Sigmoid colon (tissue), 7 donors: ENCODE measurements around the gene MTF1. TPM values are rescaled to one million over a fixed set of nuclear protein-coding genes. Genes with fewer than 3 reads are reported as not detected.

Source experiments
- DNase-seq: peaks from one replicate; pipeline ENCODE4 v3.0.0-alpha.2; 2019
- H3K27ac ChIP-seq, 4 donors: fragments of 200-600 bp; sonication (generic); one replicate each; pipeline ENCODE4 v1.5.1; 2016 to 2019; ENCODE audit warnings: mild to moderate bottlenecking in 1 of 4
- H3K27me3 ChIP-seq, 3 donors: fragments of 200-600 bp; sonication (generic); one replicate each; pipeline ENCODE4 v1.5.1; 2019; ENCODE audit warnings: mild to moderate bottlenecking in 1 of 3
- H3K36me3 ChIP-seq, 4 donors: fragments of 200-600 bp; sonication (generic); one replicate each; pipeline ENCODE4 v1.5.1; 2016 to 2019
- H3K4me1 ChIP-seq, 4 donors: fragments of 200-600 bp; sonication (generic); one replicate each; pipeline ENCODE4 v1.5.1; 2017 to 2019
- H3K4me3 ChIP-seq, 4 donors: fragments of 200-600 bp; sonication (generic); one replicate each; pipeline ENCODE4 v1.5.1; 2017 to 2019; ENCODE audit warnings: mild to moderate bottlenecking in 2 of 4, moderate library complexity in 1 of 4
- H3K9me3 ChIP-seq, 4 donors: fragments of 200-600 bp in 3 of 4; sonication (generic) in 3 of 4; one replicate each; pipeline versions ENCODE4 v1.5.1 to v1.6.1; 2013 to 2019
- CTCF ChIP-seq, 4 experiments: fragments of 450-650 bp in 3 of 4; fragments of 200-600 bp in 1 of 4; IDR thresholded peaks; one replicate each; pipeline ENCODE4 v1.5.1; 2016 to 2019; ENCODE audit warnings: antibody characterized with exemption in 4 of 4, mild to moderate bottlenecking in 3 of 4, moderate library complexity in 2 of 4
- EP300 ChIP-seq, 4 donors: sonication (generic); formaldehyde crosslinking; IDR thresholded peaks; one replicate each; pipeline ENCODE4 v1.6.1; 2017; ENCODE audit warnings: antibody characterized with exemption in 4 of 4
- POLR2A ChIP-seq, 2 donors: fragments of 450-650 bp; IDR thresholded peaks; one replicate each; pipeline ENCODE4 v1.6.1; 2016; ENCODE audit warnings: antibody characterized with exemption in 2 of 2, mild to moderate bottlenecking in 2 of 2, moderate library complexity in 2 of 2
- POLR2AphosphoS5 ChIP-seq, 4 donors: sonication (generic); formaldehyde crosslinking; IDR thresholded peaks; one replicate each; pipeline ENCODE4 v1.6.1; 2017; ENCODE audit warnings: antibody characterized with exemption in 4 of 4
- WGBS, 2 donors: extraction: QIAGEN DNeasy Blood & Tissue Kit; methylation state at CpG; one replicate each; pipeline ENCODE4 v1.1.7; 2013; 5-methylcytosine and 5-hydroxymethylcytosine counted together
- intact Hi-C: fragments of 100-400 bp; cut with DNase I; formaldehyde crosslinking; loops from one replicate; pipeline ENCODE4 v1.15.1; 2023
- polyA plus RNA-seq, 3 donors: library from polyadenylated mRNA; stranded (reverse); fragments of 200-250 nt; gene quantifications; one replicate each; pipeline ENCODE4 v1.2.3, GENCODE V29; 2013
- total RNA-seq, 4 donors: library from RNA; depleted of rRNA; stranded (reverse); fragments of >200 nt; gene quantifications; one replicate each; pipeline ENCODE4 v1.1.0, GENCODE V29; 2016
- donor health status: healthy with polysubstance abuse.
- donor health status: Bipolar disorder and iron deficiency.
- donor health status: healthy.

The MTF1 gene
- total and polyA plus RNA-seq, 7 donors = 2.4 to 8.6 (median 4.4) TPM

GRCh38 chr1:37808369-37809319, 50.7 kb downstream of the MTF1 start:
- Histone ChIP-seq H3K27ac (peak overlapping the region; percentile 91 to 98 (median 97)), H3K36me3 (peaks cover 13 to 32% (median 24%) of the 10 kb centered on the region in 4 donors), H3K27me3 (no peaks in the 10 kb centered on the region), H3K4me1 (peaks cover 0 to 34% (median 25%) of the 10 kb centered on the region in 4 donors), H3K4me3 (peak overlapping the region; percentile 77 to 90 (median 86)), H3K9me3 (no peaks in the 10 kb centered on the region)
- peak in 3 of 4 donors; percentile 27 to 61 (median 29) for TF ChIP-seq POLR2AphosphoS5 (IDR thresholded peaks at IDR 0.05)
- no peak for TF ChIP-seq POLR2A (IDR thresholded peaks at IDR 0.05)
- TF ChIP-seq EP300 (IDR thresholded peaks at IDR 0.05) = peak in 1 of 4 donors; percentile 2
- no peak for TF ChIP-seq CTCF (IDR thresholded peaks at IDR 0.05)
- intact Hi-C loops = loop anchor here (1.0 to 10.0 kb wide), 4 partner anchors 50 to 236 kb away; partner anchors contain the start of genes CDCA8, INPP5B, MTF1 and POU3F1
- WGBS, 2 donors = 1 to 6% methylated on average over 54 of the region's 54 CpGs
- peak; percentile 86 for DNase-seq

GRCh38 chr1:37807555-37808368, 51.6 kb downstream of the MTF1 start, which contains the start of the genes C1orf122 and YRDC:
Gene C1orf122 (plus strand): TSS chr1:37807790. CDS start chr1:37808405, 615 bp downstream.
Gene YRDC (minus strand): TSS chr1:37808208. CDS start chr1:37808180, 28 bp downstream.
- peak within 1 kb of the TSS; percentile 77 to 90 (median 86) for H3K4me3 ChIP-seq
- 0 to 1% methylated on average over 95 of the region's 95 CpGs for WGBS, 2 donors
- H3K36me3 ChIP-seq = peaks cover 13 to 41% (median 32%) of the 10 kb centered on the region in 4 donors
- intact Hi-C loops = loop anchor here (1.0 to 10.0 kb wide), 4 partner anchors 51 to 237 kb away; partner anchors contain the start of genes CDCA8, INPP5B, MTF1 and POU3F1
- peak within 1 kb of the TSS; percentile 91 to 98 (median 97) for H3K27ac ChIP-seq
- TF ChIP-seq POLR2AphosphoS5 (IDR thresholded peaks at IDR 0.05) (peak; percentile 93 to 98 (median 96)), EP300 (IDR thresholded peaks at IDR 0.05) (no peak), POLR2A (IDR thresholded peaks at IDR 0.05) (peak; percentile 60 to 73)
- H3K9me3 ChIP-seq = no peaks in the 10 kb centered on the region
- no peaks in the 10 kb centered on the region for H3K27me3 ChIP-seq
- peaks cover 0 to 34% (median 25%) of the 10 kb centered on the region in 4 donors for H3K4me1 ChIP-seq
- peak; percentile 97 for DNase-seq

GRCh38 chr1:37807220-37807554, 52.2 kb downstream of the MTF1 start:
- Histone ChIP-seq H3K27me3 (no peaks in the 10 kb centered on the region), H3K27ac (peak overlapping the region; percentile 91 to 98 (median 97)), H3K9me3 (no peaks in the 10 kb centered on the region), H3K36me3 (peaks cover 13 to 47% (median 37%) of the 10 kb centered on the region in 4 donors), H3K4me3 (peak overlapping the region; percentile 77 to 90 (median 86)), H3K4me1 (peaks cover 0 to 34% (median 25%) of the 10 kb centered on the region in 4 donors)
- DNase-seq = no peak
- intact Hi-C loops = loop anchor here (10.0 kb wide), 2 partner anchors 138 to 238 kb away; partner anchors contain the start of genes INPP5B and POU3F1
- no peak for TF ChIP-seq POLR2A (IDR thresholded peaks at IDR 0.05)
- no peak for TF ChIP-seq EP300 (IDR thresholded peaks at IDR 0.05)
- TF ChIP-seq POLR2AphosphoS5 (IDR thresholded peaks at IDR 0.05) = no peak
- no peak for TF ChIP-seq CTCF (IDR thresholded peaks at IDR 0.05)
- WGBS, 2 donors = 4 to 15% methylated on average over 9 of the region's 9 CpGs

- TF ChIP-seq CTCF (IDR thresholded peaks at IDR 0.05) = no peak
- no peak for TF ChIP-seq POLR2A (IDR thresholded peaks at IDR 0.05)
- no peak for TF ChIP-seq EP300 (IDR thresholded peaks at IDR 0.05)
- TF ChIP-seq POLR2AphosphoS5 (IDR thresholded peaks at IDR 0.05) = no peak
- intact Hi-C loops = loop anchor here (10.0 kb wide), 2 partner anchors 142 to 242 kb away; partner anchors contain the start of genes INPP5B and POU3F1
Observed at GRCh38 chr1:37802439-37802838, 57.0 kb downstream of the MTF1 start.

More at GRCh38 chr1:37802439-37802838, 57.0 kb downstream of the MTF1 start:
- Histone ChIP-seq H3K27me3 (no peaks in the 10 kb centered on the region), H3K36me3 (peaks cover 13 to 70% (median 39%) of the 10 kb centered on the region in 4 donors), H3K4me1 (peaks cover 0 to 13% (median 11%) of the 10 kb centered on the region in 4 donors), H3K9me3 (no peaks in the 10 kb centered on the region), H3K27ac (no peak overlapping the region), H3K4me3 (no peak overlapping the region)
- no peak for DNase-seq
- WGBS, 2 donors = 95 to 98% methylated on average over 1 of the region's 1 CpG
